GM12873 (cell line): ENCODE measurements around the gene PLPP4.

Experiments used
- TF ChIP-seq, protein P1 (sequence below): IDR thresholded peaks from 2 replicates; pipeline ENCODE4 v1.5.1; 2012; ENCODE audit warnings: low read depth, mild to moderate bottlenecking, moderate library complexity, low read length, control low read depth; ENCODE audit not compliant: insufficient read depth; ENCODE audit errors: missing control alignments

PLPP4 gene

DNA sequence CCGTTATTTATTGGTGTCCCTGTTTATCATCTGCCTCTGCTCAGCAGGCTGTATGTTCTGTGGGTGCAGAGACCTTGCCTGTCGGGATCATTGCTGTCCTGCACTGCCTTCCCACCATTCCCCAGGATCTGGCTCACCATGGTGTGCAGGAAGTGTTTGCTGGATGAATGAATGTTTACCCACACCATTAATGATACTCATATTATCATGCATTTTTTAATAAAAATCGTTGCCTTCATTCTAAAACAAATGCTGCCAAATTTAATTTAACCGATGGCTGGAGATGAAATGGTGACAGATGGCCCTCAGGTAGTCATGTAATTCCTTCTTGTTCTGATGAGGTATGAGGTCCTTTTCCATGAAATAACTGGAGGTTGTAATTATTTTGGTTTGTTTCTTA is 22.5 kb downstream of the PLPP4 start:
- TF ChIP-seq, protein P1, sequence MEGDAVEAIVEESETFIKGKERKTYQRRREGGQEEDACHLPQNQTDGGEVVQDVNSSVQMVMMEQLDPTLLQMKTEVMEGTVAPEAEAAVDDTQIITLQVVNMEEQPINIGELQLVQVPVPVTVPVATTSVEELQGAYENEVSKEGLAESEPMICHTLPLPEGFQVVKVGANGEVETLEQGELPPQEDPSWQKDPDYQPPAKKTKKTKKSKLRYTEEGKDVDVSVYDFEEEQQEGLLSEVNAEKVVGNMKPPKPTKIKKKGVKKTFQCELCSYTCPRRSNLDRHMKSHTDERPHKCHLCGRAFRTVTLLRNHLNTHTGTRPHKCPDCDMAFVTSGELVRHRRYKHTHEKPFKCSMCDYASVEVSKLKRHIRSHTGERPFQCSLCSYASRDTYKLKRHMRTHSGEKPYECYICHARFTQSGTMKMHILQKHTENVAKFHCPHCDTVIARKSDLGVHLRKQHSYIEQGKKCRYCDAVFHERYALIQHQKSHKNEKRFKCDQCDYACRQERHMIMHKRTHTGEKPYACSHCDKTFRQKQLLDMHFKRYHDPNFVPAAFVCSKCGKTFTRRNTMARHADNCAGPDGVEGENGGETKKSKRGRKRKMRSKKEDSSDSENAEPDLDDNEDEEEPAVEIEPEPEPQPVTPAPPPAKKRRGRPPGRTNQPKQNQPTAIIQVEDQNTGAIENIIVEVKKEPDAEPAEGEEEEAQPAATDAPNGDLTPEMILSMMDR, result no peak

DNA sequence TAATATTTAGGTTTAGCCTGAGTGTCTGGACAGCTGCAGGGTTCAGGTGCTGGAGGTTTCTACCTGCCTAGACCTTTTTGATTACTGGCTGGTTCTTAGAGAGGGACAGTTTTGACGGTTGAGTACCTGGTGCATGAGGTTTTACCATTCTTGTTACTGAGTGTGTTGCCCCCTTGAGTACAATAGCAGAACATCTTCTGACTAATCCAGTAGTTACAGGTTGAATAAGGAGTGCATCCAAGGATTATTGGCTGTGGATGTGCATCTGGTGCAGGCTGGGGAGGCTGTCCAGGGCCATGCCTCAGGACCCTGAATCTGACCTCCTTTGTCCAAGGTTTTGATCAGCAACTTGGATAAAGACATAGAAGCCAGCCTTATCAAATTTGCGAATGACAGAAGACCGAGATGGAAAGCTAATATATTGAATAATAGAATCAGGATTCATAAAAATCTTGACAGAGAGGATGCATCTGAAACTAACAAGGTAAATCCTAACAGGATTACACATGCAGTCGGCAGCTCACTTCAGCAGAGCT is 23.1 kb downstream of the PLPP4 start:
- TF ChIP-seq, protein P1, result peak; percentile 18

DNA sequence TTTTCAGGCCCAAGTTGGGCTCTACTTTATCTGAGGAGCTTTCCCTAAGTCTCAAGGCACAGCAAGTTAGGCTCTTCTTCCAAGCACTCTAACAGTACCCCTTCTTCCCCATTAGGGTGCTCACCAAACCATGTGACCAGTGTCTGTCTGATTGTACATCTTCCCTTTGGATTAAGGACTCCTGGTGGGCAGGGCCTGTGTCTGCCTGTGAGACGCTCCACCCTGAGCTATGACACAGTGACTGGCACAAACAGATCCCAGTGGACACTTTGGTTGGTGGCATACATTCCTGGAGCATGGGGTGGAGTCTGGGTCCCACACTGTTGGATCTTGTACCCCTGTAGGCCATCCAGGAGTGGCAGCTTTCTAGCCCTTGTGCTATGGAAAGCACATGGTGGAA is 23.8 kb downstream of the PLPP4 start:
- TF ChIP-seq, protein P1, result no peak

DNA sequence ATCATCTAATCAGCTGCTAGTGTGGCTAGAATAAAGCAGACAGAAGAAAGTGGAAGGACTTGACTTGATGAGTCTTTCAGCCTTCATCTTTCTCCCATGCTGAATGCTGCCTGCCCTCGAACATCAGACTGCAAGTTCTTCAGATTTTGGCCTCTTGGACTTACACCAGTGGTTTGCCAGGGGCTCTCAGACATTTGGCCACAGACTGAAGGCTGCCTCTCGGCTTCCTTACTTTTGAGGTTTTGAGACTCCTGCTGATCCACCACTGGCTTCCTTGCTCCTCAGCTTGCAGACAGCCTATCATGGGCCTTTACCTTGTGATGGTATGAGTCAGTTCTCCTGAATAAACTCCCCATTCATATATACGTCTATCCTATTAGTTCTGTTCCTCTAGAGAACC is 26.0 kb downstream of the PLPP4 start:
- TF ChIP-seq, protein P1, result no peak

DNA sequence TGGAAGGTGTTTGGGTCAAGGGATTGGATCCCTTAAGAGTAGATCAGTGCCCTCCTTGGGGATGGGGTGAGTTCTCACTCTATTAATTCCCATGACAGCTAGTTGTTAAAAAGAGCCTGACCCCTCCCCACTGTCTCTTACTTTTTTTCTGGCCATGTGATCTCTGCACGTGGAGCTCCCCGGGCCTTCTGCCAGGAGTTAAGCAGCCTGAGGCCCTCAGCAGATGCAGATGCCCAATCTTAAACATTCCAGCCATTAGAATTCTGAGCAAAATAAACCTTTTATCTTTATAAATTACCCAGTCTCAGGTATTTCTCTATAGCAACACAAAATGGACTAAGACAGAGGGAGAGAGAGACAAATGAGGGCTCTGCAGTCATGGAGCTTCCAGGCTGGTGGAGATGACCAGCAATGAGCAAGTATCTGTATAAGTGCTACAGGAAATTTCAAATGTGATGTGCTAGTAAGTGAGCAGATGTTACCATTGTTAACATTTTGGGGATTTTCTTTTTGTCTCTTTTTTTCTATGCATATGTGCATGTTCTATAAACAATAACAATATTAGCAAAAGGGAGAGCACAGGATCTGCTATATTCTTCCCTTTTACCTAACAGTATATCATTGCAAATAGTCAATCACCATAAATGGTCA is 26.7 kb downstream of the PLPP4 start:
- TF ChIP-seq, protein P1, result no peak

DNA sequence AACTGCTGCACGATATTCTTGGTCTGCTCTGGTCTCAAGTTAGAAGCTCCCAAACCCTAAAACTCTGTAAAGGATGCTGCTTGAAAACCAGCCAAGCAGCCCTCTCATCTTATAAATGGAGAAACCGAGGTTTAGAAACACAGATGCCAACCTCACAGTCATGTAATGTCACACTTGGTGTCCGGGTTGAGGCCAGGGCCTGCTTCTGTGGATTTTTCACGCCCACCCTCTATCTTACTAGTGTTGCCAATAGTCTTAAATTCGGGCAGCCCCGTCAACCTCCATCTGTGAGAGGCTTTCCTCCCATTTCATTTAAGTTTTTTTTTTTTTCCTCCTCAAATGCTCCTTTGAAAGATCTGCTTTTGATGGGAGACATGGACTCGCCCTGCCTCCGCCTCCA is 28.9 kb downstream of the PLPP4 start:
- TF ChIP-seq, protein P1, result no peak

DNA sequence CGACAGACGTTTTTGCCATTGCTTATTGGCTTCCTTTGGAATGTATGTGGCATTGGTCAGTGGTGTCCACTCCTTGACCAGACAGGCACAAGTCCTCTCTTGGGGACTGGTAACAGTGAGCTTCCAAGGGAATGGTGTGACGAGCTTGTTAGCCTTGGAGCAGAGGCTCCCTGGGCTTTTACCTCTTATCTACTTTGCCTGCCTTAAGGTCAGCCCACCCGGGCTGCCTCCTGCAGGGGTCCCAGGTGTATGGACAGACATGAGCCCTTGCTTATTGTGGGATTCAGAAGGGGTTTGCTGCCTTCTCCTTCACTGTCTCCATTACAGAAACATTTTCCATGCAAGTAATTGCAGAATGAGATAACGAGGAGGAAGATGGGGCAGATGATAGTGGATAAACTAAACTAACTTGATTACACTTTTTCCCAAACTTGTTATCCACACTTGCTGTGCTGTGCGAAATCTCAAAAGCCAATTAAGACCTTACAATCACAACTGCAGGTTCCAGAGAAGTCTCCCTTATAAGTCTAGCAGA is 29.7 kb downstream of the PLPP4 start:
- TF ChIP-seq, protein P1, result no peak
